RWPE2 (cell line): ENCODE results near the gene ZP2.
"Not testable (repeated sequence)": the region's sequence is repeated elsewhere in the genome, so short reads cannot be mapped to it uniquely, and the experiment has no call there.

ENCODE experiments used
- ATAC-seq: fragments of 200-7000 bp; cut with Tn5 transposase; 3 replicates; pipeline ENCODE4 v1.9.1; 2021; ENCODE audit warnings: low read depth
- DNase-seq: peaks from one replicate; pipeline ENCODE4 v3.0.0-alpha.2; 2020; ENCODE audit warnings: low spot score
- H3K27ac ChIP-seq: fragments of 450-650 bp; 2 replicates; pipeline ENCODE4 v1.5.1; 2017; ENCODE audit warnings: mild to moderate bottlenecking; ENCODE audit not compliant: poor library complexity, severe bottlenecking
- H3K27me3 ChIP-seq: fragments of 250-450 bp; sonication (Bioruptor Pico); 2 replicates; pipeline ENCODE4 v1.5.1; 2021; ENCODE audit warnings: mild to moderate bottlenecking, moderate library complexity; ENCODE audit not compliant: insufficient read depth, poor library complexity, severe bottlenecking
- H3K36me3 ChIP-seq: fragments of 250-450 bp; sonication (Bioruptor Pico); 2 replicates; pipeline ENCODE4 v1.5.1; 2020; ENCODE audit warnings: low read depth, mild to moderate bottlenecking, moderate library complexity
- H3K4me1 ChIP-seq: fragments of 250-450 bp; sonication (Bioruptor Pico); 2 replicates; pipeline ENCODE4 v1.5.1; 2021; ENCODE audit warnings: mild to moderate bottlenecking, moderate library complexity; ENCODE audit not compliant: insufficient read depth, poor library complexity, severe bottlenecking
- H3K4me3 ChIP-seq: fragments of 250-450 bp; sonication (Bioruptor Pico); 2 replicates; pipeline ENCODE4 v1.5.1; 2021; ENCODE audit warnings: mild to moderate bottlenecking, moderate library complexity; ENCODE audit not compliant: severe bottlenecking
- H3K9me3 ChIP-seq: fragments of 250-450 bp; sonication (Bioruptor Pico); 2 replicates; pipeline ENCODE4 v1.5.1; 2021; ENCODE audit warnings: mild to moderate bottlenecking, moderate library complexity; ENCODE audit not compliant: severe bottlenecking
- CTCF ChIP-seq: fragments of 450-650 bp; IDR thresholded peaks from one replicate; pipeline ENCODE4 v1.5.1; 2017; ENCODE audit warnings: mild to moderate bottlenecking, moderate library complexity; ENCODE audit not compliant: poor library complexity, severe bottlenecking

ZP2 gene

DNA sequence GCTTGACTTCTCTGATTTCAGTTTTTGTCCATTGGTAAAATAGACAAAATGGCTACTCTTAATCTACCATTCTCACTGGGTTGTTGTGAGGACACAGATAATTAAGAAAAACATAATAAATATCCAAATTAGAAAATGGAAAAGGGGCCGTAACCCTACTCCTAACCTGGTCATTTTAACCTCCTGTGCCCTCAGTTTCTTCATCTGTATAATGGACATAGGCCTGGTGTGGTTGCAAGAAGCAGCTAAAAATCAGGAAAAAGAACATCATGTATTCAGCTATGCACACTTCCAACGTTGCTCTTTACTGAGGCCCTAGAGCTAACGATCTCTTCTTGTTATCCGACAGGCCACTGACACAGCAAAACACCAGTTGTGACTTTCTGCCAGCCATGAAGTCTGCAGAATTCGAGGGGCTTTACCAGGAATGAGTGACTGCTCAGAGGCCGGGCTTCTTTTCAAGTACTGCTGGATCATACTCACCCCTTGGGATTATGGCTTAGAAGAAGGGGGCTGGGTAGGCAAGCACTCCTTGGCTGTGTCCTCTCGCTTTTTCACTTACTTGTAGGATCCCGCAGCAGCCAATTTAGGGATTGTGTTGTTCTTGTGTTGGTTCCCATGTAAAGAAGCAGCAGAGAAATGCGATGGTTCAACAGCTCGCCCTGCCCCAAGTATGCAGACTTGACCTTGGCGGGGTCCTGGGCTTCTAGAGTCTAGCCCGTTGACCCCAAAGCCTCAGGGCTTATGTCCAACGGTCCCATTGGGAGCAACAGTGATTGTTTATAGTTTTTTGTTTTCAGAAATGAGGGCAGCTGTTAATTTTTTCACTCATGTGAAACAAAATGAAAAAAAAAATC, 32.0 kb downstream of the ZP2 start:
- DNase-seq (no peak), ATAC-seq (no peak)
- Histone ChIP-seq H3K4me1 (no peaks in the 10 kb centered on the region), H3K9me3 (no peaks in the 10 kb centered on the region), H3K27ac (no peak overlapping the region), H3K27me3 (no peaks in the 10 kb centered on the region), H3K4me3 (no peak overlapping the region), H3K36me3 (peaks cover 46% of the 10 kb centered on the region)
- no peak for TF ChIP-seq CTCF

GRCh38 chr16:21175397-21175796, 36.0 kb downstream of the ZP2 start:
- Histone ChIP-seq H3K27me3 (no peaks in the 10 kb centered on the region), H3K4me3 (no peak overlapping the region), H3K4me1 (no peaks in the 10 kb centered on the region), H3K27ac (no peak overlapping the region), H3K9me3 (no peaks in the 10 kb centered on the region), H3K36me3 (peaks cover 60% of the 10 kb centered on the region)
- ATAC-seq (no peak), DNase-seq (no peak)
- no peak for TF ChIP-seq CTCF

DNA sequence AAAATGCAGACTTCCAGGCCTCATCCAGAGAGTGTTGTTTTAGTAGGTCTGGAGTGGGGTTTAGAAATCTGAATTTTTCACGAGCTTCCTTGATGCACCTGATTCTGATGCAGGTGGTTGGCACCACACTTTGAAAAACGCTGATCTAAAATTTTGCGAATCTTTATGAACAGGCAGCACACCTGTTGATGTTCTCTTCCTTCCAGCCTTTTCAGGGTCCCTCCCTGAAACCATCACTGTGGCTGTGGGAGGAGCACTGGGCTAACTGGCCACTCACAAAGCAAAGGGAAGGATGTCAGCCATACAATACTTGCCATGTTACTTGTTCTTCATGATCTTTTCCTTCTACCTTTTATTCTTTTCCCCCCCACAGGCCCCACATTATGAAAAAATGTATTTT, 38.7 kb downstream of the ZP2 start:
- Histone ChIP-seq H3K36me3 (peaks cover 52% of the 10 kb centered on the region), H3K27ac (no peak overlapping the region), H3K27me3 (no peaks in the 10 kb centered on the region), H3K4me1 (peaks cover 2% of the 10 kb centered on the region), H3K9me3 (no peaks in the 10 kb centered on the region), H3K4me3 (no peak overlapping the region)
- DNase-seq (no peak), ATAC-seq (no peak)
- no peak for TF ChIP-seq CTCF

- not testable (repeated sequence) for ATAC-seq, H3K27ac ChIP-seq, H3K4me1 ChIP-seq, H3K9me3 ChIP-seq, DNase-seq, H3K4me3 ChIP-seq, H3K27me3 ChIP-seq
- H3K36me3 ChIP-seq, result peaks cover 65% of the 10 kb centered on the region
Observed at GRCh38 chr16:21170116-21170515, 41.3 kb downstream of the ZP2 start.

DNA sequence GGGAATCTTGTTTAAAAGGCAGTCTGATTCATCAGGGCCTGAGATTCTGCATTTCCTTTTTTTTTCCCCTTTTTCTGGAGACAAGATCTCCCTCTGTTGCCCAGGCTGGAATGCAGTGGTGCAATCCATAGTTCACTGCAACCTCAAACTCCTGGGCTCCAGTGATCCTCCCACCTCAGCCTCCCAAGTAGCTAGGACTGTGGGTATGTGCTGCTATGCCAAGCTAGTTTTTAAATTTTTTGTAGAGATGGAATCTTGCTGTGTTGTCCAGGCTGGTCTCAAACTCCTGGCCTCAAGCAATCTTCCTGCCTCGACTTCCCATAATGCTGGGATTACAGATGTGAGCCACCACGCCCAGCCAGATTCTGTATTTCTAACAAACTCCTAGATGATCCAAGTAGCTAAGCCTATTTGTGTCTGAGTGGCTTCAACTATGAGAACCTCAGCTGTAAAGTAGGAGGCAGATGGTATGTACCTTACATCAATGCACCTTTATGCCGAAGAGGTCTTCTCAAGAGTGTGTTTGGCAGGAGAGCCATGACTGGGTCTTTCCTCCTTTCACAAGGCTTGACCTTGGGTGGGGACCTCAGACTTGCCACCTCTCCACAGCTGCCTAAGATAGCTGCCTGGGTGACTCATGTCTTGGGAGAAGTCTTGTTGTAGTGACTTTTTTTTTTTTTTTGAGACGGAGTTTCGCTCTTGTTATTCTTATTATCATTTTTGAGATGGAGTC, 42.0 kb downstream of the ZP2 start:
- no peaks in the 10 kb centered on the region for H3K9me3 ChIP-seq
- TF ChIP-seq CTCF, result no peak
- ATAC-seq, result no peak
- H3K4me3 ChIP-seq, result no peak overlapping the region
- H3K27me3 ChIP-seq, result no peaks in the 10 kb centered on the region
- H3K36me3 ChIP-seq, result peaks cover 67% of the 10 kb centered on the region
- no peak for DNase-seq
- H3K4me1 ChIP-seq, result peaks cover 8% of the 10 kb centered on the region
- no peak overlapping the region for H3K27ac ChIP-seq
